SK-N-SH (cell line): ENCODE results near the gene TBC1D3B.
"Not testable (repeated sequence)": the region's sequence is repeated elsewhere in the genome, so short reads cannot be mapped to it uniquely, and the experiment has no call there.

ENCODE experiments used
- CTCF ChIP-seq: fragments of 200-600 bp; sonication (generic); IDR thresholded peaks from 2 replicates; pipeline ENCODE4 v1.6.1; 2017; ENCODE audit warnings: antibody characterized with exemption, mild to moderate bottlenecking, moderate library complexity
- MAX ChIP-seq: IDR thresholded peaks from 2 replicates; pipeline ENCODE4 v1.4.0; 2012; ENCODE audit warnings: low read depth
- POLR2AphosphoS5 ChIP-seq: IDR thresholded peaks from 2 replicates; pipeline ENCODE4 v1.6.1; 2012; ENCODE audit warnings: low read depth, low read length
- TAF1 ChIP-seq: IDR thresholded peaks from 2 replicates; pipeline ENCODE4 v1.6.1; 2012; ENCODE audit warnings: low read depth, mild to moderate bottlenecking, low read length, moderate library complexity, borderline replicate concordance

GRCh38 chr17:36176536-36176935, at the start of gene TBC1D3B:
- not testable (repeated sequence) for TF ChIP-seq CTCF, TAF1, POLR2AphosphoS5, MAX
